ENCODE results near the gene NEGR1.

- no peak for TF ChIP-seq CTCF (IDR thresholded peaks at IDR 0.05; ENCODE audit: insufficient read depth, low read depth, low read length)
- no peak for TF ChIP-seq EZH2 (IDR thresholded peaks at IDR 0.05; ENCODE audit: insufficient read depth, low read length)
These were observed 431.4 kb downstream of the NEGR1 start for GRCh38 chr1:71850936-71851335.
